ENCODE results near the gene SOCS3.
A peak's percentile ranks its signal among the peaks of the same experiment; 100 is the strongest.

- TF ChIP-seq, protein P1, sequence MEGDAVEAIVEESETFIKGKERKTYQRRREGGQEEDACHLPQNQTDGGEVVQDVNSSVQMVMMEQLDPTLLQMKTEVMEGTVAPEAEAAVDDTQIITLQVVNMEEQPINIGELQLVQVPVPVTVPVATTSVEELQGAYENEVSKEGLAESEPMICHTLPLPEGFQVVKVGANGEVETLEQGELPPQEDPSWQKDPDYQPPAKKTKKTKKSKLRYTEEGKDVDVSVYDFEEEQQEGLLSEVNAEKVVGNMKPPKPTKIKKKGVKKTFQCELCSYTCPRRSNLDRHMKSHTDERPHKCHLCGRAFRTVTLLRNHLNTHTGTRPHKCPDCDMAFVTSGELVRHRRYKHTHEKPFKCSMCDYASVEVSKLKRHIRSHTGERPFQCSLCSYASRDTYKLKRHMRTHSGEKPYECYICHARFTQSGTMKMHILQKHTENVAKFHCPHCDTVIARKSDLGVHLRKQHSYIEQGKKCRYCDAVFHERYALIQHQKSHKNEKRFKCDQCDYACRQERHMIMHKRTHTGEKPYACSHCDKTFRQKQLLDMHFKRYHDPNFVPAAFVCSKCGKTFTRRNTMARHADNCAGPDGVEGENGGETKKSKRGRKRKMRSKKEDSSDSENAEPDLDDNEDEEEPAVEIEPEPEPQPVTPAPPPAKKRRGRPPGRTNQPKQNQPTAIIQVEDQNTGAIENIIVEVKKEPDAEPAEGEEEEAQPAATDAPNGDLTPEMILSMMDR (conservative IDR thresholded peaks at IDR 0.05; ENCODE audit: low read depth in 2 of 2), result peak; percentile 6 to 33; a peak in 1 of 4 replicates
- no peak for TF ChIP-seq EZH2 (IDR thresholded peaks at IDR 0.05; ENCODE audit: low read depth, unreplicated experiment)
- TF ChIP-seq, protein P2, sequence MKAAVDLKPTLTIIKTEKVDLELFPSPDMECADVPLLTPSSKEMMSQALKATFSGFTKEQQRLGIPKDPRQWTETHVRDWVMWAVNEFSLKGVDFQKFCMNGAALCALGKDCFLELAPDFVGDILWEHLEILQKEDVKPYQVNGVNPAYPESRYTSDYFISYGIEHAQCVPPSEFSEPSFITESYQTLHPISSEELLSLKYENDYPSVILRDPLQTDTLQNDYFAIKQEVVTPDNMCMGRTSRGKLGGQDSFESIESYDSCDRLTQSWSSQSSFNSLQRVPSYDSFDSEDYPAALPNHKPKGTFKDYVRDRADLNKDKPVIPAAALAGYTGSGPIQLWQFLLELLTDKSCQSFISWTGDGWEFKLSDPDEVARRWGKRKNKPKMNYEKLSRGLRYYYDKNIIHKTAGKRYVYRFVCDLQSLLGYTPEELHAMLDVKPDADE (IDR thresholded peaks at IDR 0.05), result no peak
- no peak for TF ChIP-seq CREB1 (CRISPR knock-in tag; IDR thresholded peaks at IDR 0.05; ENCODE audit: low read depth)
- no peak for TF ChIP-seq POLR2AphosphoS5 (IDR thresholded peaks at IDR 0.05; ENCODE audit: low read depth)
These were observed 30.6 kb upstream of the SOCS3 start for GRCh38 chr17:78390241-78391050.
